Measurements from ENCODE around the gene HSPG2. TPM values are rescaled to one million over a fixed set of nuclear protein-coding genes. Genes with fewer than 3 reads are reported as not detected.

The HSPG2 gene
- 65.1 to 81.4 TPM (median 77.4 TPM) in 5 replicates for total RNA-seq (2022; extraction: Qiagen RNA extraction)

DNA sequence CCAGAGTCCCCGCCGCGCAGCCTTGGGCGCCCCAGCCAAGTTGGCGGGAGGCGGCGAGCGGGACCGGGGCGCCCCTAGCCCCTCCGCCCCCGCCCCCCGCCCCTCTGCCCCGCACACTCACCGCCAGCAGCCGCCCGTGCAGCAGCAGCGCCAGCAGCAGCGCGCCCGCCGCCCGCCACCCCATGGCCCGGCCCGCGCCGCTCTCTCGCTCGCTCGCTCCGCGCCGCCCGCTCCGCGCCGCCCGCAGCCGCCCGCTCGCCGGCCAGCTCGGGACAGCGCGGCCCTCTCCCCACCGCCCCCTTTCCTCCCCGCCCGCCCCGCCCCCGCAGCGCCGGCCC is at the start of gene HSPG2:
HSPG2 (minus strand) TSS at position 277 of the 338 bp plus-strand sequence; CDS start at position 184, 93 bp downstream.

DNA sequence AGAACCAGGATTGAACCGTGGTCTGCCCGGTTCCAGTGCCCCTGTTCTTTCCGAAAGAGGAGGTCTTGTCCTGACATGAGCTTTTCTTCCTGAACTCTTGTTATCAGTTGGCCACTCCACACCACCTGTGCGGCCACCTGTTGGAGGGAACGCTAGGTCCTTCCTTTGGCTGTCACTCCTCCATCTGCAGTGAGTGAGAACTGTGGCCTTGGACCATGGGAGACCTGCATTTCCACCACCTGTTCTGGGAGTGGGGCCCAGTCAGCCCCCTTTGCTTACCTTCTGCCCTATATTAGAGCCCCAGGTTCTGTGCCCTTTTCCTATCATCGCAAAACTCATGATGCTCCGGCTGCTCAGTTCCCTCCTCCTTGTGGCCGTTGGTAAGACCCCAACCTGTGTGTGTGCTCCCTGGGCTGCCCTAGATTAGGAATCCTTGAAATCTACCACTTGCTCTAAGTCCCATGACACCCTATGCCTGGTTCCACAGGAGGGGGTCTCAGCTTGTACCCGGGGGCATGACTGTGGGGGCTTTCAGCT is 39.7 kb upstream of the HSPG2 start, which contains the start of gene CELA3B:
CELA3B (plus strand) TSS at position 320 of the 537 bp plus-strand sequence; CDS start at position 338, 18 bp downstream.

DNA sequence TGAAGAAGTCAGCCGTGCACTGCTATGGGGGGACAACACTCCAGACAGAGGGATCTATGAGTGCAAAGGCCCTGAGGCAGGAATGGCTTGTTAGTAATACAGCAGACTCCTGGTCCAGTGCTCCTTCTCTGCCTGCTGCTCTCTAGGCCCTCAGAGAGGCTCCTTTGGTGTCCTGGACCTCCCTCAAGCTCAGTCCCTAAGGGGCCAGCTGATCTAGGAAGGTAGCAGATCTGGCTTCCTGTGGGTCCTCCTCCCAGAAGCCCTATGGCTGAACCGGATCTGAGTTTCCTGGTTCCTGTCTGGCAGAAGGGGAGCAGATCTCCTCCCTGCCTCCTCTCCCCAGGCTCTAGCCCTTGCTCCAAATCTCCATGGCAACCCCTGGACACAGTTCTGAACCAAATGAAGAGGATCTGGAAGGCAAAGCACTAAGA is 125.2 kb downstream of the HSPG2 start, which contains the start of gene LDLRAD2:
LDLRAD2 (plus strand) TSS at position 391 of the 431 bp plus-strand sequence. CDS start 187 bp downstream, outside the sequence.

DNA sequence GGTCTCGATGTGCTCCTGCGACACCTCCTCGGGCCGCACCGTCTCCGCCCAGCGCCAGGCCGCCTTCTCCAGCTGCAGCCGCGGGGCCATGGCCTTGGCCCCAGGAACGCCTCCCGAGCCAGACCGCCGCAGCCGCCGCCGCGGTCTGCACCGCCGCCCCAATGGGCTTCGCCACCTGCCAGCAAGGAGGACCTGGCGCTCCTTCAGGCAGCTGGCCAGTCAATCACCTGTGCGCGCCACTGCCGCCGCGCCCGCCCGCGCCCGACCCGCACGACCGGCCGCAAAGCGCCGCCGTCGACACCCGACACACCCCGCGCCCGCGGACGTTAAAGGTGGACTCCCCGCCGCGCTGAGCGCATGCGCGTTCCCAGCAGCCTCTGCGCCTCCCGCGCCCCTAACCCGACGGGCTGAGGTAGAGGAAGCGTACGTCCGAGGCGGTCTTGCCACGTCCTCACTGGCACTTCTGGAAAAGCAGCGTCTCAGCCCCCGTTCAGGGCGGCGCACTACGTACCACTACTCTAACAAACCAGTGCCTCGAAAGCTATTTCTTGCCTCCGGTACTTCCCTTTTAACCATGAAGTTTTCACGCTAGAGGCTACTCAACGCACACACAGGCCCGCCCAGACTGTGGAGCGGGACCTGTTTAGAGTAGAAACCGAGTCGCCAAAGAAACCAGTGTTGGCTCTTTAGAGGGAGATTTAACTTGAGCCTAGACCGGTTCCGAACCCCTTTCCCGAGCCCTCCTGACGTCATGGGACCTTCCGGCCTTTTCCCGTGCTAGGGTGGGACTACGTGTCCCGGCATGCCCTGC is 154.0 kb downstream of the HSPG2 start, which contains the start of gene USP48:
USP48 (minus strand) TSS at position 282 of the 811 bp plus-strand sequence; CDS start at position 90, 192 bp downstream.

Other genes starting within 250 kb of the HSPG2 start
- gene USP48, start 154.2 kb downstream of the HSPG2 start, total RNA-seq (2022; extraction: Qiagen RNA extraction): 13.9 to 20.6 TPM (median 16.5 TPM) in 5 replicates
- 0.02 to 0.18 TPM (median 0.09 TPM) in 5 replicates for gene LDLRAD2, start 125.0 kb downstream of the HSPG2 start, total RNA-seq (2022; extraction: Qiagen RNA extraction)
- not detected in 5 replicates for gene CELA3B, start 39.7 kb upstream of the HSPG2 start, total RNA-seq (2022; extraction: Qiagen RNA extraction)
- gene CELA3A, start 64.3 kb upstream of the HSPG2 start, total RNA-seq (2022; extraction: Qiagen RNA extraction): not detected in 5 replicates
- 150 to 217 TPM (median 161 TPM) in 5 replicates for gene CDC42, start 115.4 kb upstream of the HSPG2 start, total RNA-seq (2022; extraction: Qiagen RNA extraction)
- gene WNT4, start 205.8 kb upstream of the HSPG2 start, total RNA-seq (2022; extraction: Qiagen RNA extraction): 0.10 to 0.44 TPM (median 0.23 TPM) in 5 replicates